ENCODE measurements around the gene SNAI3. TPM values are rescaled to one million over a fixed set of nuclear protein-coding genes. Genes with fewer than 3 reads are reported as not detected.
A peak's percentile ranks its signal among the peaks of the same experiment; 100 is the strongest.

The SNAI3 gene
- total and polyA plus RNA-seq, 2 of the 8 experiments (the other 6 are each of a cell fraction or from before 2014, with no cell fraction given) = 8.5 to 13.3 TPM

- TF ChIP-seq CTCF (IDR thresholded peaks at IDR 0.05; ENCODE audit: control extremely low read depth in 1 of 3, insufficient read depth in 1 of 3, low read depth in 1 of 3, low read length in 3 of 3) = peak; percentile 78 to 93 (median 84)
Observed at GRCh38 chr16:88628512-88628974, 57.8 kb downstream of the SNAI3 start (continued).

Small RNA genes within 50 kb of the gene (microRNA-seq; reads per million reads assigned to microRNA genes)
- gene MIR4722 (ENCODE audit: borderline microRNAs expressed in 2 of 2, borderline number of aligned reads in 2 of 2, borderline replicate concordance in 1 of 2) = 0 to 0.20 reads per million in 2 experiments

Other genes starting within 250 kb of the SNAI3 start
- gene ZFPM1, start 233.2 kb downstream of the SNAI3 start, total RNA-seq (2021; fragmentation: NEBNext Ultra II Directional; extraction: Animal tissue kit (Norgen Biotek cat#: 25700)) = 3.4 and 4.8 TPM in 2 replicates
- gene ZFPM1, start 233.2 kb downstream of the SNAI3 start, polyA plus RNA-seq (2011; rRNA removed) = 0.74 and 1.4 TPM in 2 replicates
- 70.3 and 73.2 TPM in 2 replicates for gene ZC3H18, start 116.1 kb downstream of the SNAI3 start, total RNA-seq (2021; fragmentation: NEBNext Ultra II Directional; extraction: Animal tissue kit (Norgen Biotek cat#: 25700))
- gene ZC3H18, start 116.1 kb downstream of the SNAI3 start, polyA plus RNA-seq (2011; rRNA removed) = 12.1 and 19.2 TPM in 2 replicates
- 1.1 and 1.4 TPM in 2 replicates for gene IL17C, start 47.9 kb downstream of the SNAI3 start, total RNA-seq (2021; fragmentation: NEBNext Ultra II Directional; extraction: Animal tissue kit (Norgen Biotek cat#: 25700))
- gene IL17C, start 47.9 kb downstream of the SNAI3 start, polyA plus RNA-seq (2011; rRNA removed) = 1.9 and 3.0 TPM in 2 replicates
- 136 and 161 TPM in 2 replicates for gene CYBA, start 35.5 kb downstream of the SNAI3 start, total RNA-seq (2021; fragmentation: NEBNext Ultra II Directional; extraction: Animal tissue kit (Norgen Biotek cat#: 25700))
- gene CYBA, start 35.5 kb downstream of the SNAI3 start, polyA plus RNA-seq (2011; rRNA removed) = 254 and 340 TPM in 2 replicates
- 77.3 and 80.6 TPM in 2 replicates for gene MVD, start 23.4 kb downstream of the SNAI3 start, total RNA-seq (2021; fragmentation: NEBNext Ultra II Directional; extraction: Animal tissue kit (Norgen Biotek cat#: 25700))
- 47.2 and 72.1 TPM in 2 replicates for gene MVD, start 23.4 kb downstream of the SNAI3 start, polyA plus RNA-seq (2011; rRNA removed)
- 28.7 and 31.2 TPM in 2 replicates for gene RNF166, start 19.9 kb upstream of the SNAI3 start, total RNA-seq (2021; fragmentation: NEBNext Ultra II Directional; extraction: Animal tissue kit (Norgen Biotek cat#: 25700))
- 29.8 and 36.6 TPM in 2 replicates for gene RNF166, start 19.9 kb upstream of the SNAI3 start, polyA plus RNA-seq (2011; rRNA removed)
- 42.9 and 49.7 TPM in 2 replicates for gene CTU2, start 20.0 kb upstream of the SNAI3 start, total RNA-seq (2021; fragmentation: NEBNext Ultra II Directional; extraction: Animal tissue kit (Norgen Biotek cat#: 25700))
- gene CTU2, start 20.0 kb upstream of the SNAI3 start, polyA plus RNA-seq (2011; rRNA removed) = 32.7 and 45.4 TPM in 2 replicates
- gene PIEZO1, start 98.7 kb upstream of the SNAI3 start, total RNA-seq (2021; fragmentation: NEBNext Ultra II Directional; extraction: Animal tissue kit (Norgen Biotek cat#: 25700)) = 63.6 and 67.5 TPM in 2 replicates
- 42.3 and 62.6 TPM in 2 replicates for gene PIEZO1, start 98.7 kb upstream of the SNAI3 start, polyA plus RNA-seq (2011; rRNA removed)
- gene CDT1, start 117.3 kb upstream of the SNAI3 start, total RNA-seq (2021; fragmentation: NEBNext Ultra II Directional; extraction: Animal tissue kit (Norgen Biotek cat#: 25700)) = 95.4 and 96.5 TPM in 2 replicates
- gene CDT1, start 117.3 kb upstream of the SNAI3 start, polyA plus RNA-seq (2011; rRNA removed) = 76.7 and 141 TPM in 2 replicates
- gene APRT, start 125.4 kb upstream of the SNAI3 start, total RNA-seq (2021; fragmentation: NEBNext Ultra II Directional; extraction: Animal tissue kit (Norgen Biotek cat#: 25700)) = 221 and 244 TPM in 2 replicates
- gene APRT, start 125.4 kb upstream of the SNAI3 start, polyA plus RNA-seq (2011; rRNA removed) = 267 and 272 TPM in 2 replicates
- 17.8 and 22.4 TPM in 2 replicates for gene GALNS, start 170.4 kb upstream of the SNAI3 start, total RNA-seq (2021; fragmentation: NEBNext Ultra II Directional; extraction: Animal tissue kit (Norgen Biotek cat#: 25700))
- 8.9 and 12.7 TPM in 2 replicates for gene GALNS, start 170.4 kb upstream of the SNAI3 start, polyA plus RNA-seq (2011; rRNA removed)
- 94.0 and 98.7 TPM in 2 replicates for gene TRAPPC2L, start 170.6 kb upstream of the SNAI3 start, total RNA-seq (2021; fragmentation: NEBNext Ultra II Directional; extraction: Animal tissue kit (Norgen Biotek cat#: 25700))
- gene TRAPPC2L, start 170.6 kb upstream of the SNAI3 start, polyA plus RNA-seq (2011; rRNA removed) = 113 and 133 TPM in 2 replicates
- gene PABPN1L, start 180.2 kb upstream of the SNAI3 start, total RNA-seq (2021; fragmentation: NEBNext Ultra II Directional; extraction: Animal tissue kit (Norgen Biotek cat#: 25700)) = not detected in 2 replicates
- gene PABPN1L, start 180.2 kb upstream of the SNAI3 start, polyA plus RNA-seq (2011; rRNA removed) = not detected in 2 replicates

Measured in H1 (cell line).